ENCODE measurements around the gene COL25A1.
A peak's percentile ranks its signal among the peaks of the same experiment; 100 is the strongest.

Gene COL25A1

DNA sequence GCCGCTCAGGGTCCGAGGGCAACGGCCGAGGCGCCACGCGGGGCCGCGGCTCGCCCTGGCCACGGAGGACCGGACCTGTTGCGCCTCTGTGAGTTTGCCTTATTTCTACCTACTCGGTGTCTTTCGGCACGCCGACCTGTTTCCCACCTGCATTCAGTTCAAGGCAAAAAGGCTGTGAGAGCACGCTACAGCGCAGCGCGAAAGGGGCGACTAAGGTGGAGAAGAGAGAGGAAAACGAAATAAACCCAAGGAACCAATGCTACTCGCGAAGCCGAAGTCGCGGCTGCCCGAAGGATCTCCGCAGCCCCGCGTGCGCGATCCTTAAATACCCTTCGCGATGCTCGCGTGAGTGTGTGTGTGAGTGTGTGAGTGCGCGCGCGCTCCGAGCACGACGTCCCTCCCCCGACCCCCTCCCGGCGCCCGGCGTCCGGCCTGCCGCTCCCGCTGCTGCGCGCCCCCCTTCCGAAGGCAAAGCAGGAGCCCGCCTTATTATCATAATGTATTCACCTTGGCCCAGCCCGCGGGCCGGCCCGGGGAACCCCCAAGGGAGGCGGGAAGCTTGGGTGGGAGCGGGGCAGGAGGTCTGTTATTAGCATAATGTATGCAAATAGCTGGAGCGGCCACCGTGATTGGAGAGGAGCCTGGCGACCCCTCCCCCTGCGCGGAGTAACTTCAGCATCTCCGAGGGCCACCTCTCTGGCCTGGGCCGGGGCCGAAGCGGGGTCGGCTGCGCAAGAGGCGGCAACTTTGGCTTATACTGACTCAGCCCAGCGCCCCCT lies at the start of gene COL25A1:
COL25A1 (minus strand) TSS at position 298 of the 779 bp plus-strand sequence.
- H3K4me3 Mint-ChIP-seq, result peak within 1 kb of the TSS; percentile 48
- H3K4me1 Mint-ChIP-seq, result peaks cover 14% of the 10 kb centered on the region
- peaks cover 56% of the 10 kb centered on the region for H3K27me3 Mint-ChIP-seq
- no peak within 1 kb of the TSS for H3K27ac Mint-ChIP-seq
- H3K36me3 Mint-ChIP-seq, result no peaks in the 10 kb centered on the region
- H3K9me3 Mint-ChIP-seq, result no peaks in the 10 kb centered on the region
- ATAC-seq, result peak; percentile 24

DNA sequence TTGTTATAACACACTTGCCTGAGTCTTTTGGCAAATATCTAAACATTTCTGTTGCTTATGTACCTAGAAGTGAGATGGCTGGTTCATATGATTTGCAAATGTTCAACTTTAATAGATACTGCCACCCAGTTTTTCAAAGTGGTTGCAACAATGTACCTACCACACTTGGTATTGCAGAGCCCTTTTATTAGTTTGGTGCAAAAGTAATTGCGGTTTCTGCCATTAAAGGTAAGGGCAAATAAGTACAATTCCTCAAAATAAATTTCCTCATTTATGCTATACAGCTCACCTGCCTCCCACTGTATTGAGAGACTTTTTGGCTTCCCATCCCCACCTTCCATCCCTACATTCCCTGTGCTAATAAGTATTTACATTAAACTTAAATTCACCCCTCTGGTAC lies 47.7 kb upstream of the COL25A1 start:
- Mint-ChIP-seq H3K4me3 (no peak overlapping the region), H3K4me1 (no peaks in the 10 kb centered on the region), H3K27ac (no peak overlapping the region)

GRCh38 chr4:109334129-109335105 lies 32.0 kb upstream of the COL25A1 start:
- H3K27ac Mint-ChIP-seq, result no peak overlapping the region
- H3K4me3 Mint-ChIP-seq, result no peak overlapping the region
- no peaks in the 10 kb centered on the region for H3K36me3 Mint-ChIP-seq
- peak; percentile 21 for ATAC-seq
- no peaks in the 10 kb centered on the region for H3K27me3 Mint-ChIP-seq
- H3K9me3 Mint-ChIP-seq, result no peaks in the 10 kb centered on the region
- no peaks in the 10 kb centered on the region for H3K4me1 Mint-ChIP-seq

More for the DNA sequence above, 47.7 kb upstream of the COL25A1 start:
- H3K9me3 Mint-ChIP-seq, result peaks cover 7% of the 10 kb centered on the region
- ATAC-seq, result no peak
- no peaks in the 10 kb centered on the region for H3K36me3 Mint-ChIP-seq
- no peaks in the 10 kb centered on the region for H3K27me3 Mint-ChIP-seq

GRCh38 chr4:109332926-109333464 lies 30.5 kb upstream of the COL25A1 start:
- no peaks in the 10 kb centered on the region for H3K27me3 Mint-ChIP-seq
- H3K27ac Mint-ChIP-seq, result no peak overlapping the region
- H3K9me3 Mint-ChIP-seq, result no peaks in the 10 kb centered on the region
- H3K4me1 Mint-ChIP-seq, result no peaks in the 10 kb centered on the region
- peak; percentile 53 for ATAC-seq
- no peaks in the 10 kb centered on the region for H3K36me3 Mint-ChIP-seq
- H3K4me3 Mint-ChIP-seq, result no peak overlapping the region

GRCh38 chr4:109327641-109328040 lies 25.2 kb upstream of the COL25A1 start:
- ATAC-seq, result no peak
- Mint-ChIP-seq H3K4me1 (no peaks in the 10 kb centered on the region), H3K9me3 (peaks cover 12% of the 10 kb centered on the region), H3K36me3 (peaks cover 5% of the 10 kb centered on the region), H3K4me3 (no peak overlapping the region), H3K27ac (no peak overlapping the region), H3K27me3 (no peaks in the 10 kb centered on the region)

DNA sequence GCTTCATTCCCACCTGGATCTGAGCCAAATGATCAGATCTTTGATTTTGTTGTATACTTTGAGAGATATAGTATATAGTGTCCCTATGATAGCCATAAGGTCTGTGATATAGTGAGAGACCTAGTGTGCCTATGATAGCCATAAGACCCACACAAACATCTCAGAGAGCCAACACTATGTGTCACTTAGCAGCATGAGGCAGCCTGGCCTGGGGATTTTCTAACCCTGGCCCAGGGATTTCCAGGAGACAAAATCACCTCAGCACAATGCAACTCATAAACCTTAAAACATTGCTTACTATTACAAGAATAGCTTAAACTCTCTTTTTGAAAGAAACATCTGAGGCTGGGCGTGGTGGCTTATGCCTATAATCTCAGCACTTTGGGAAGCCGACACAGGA lies 23.2 kb upstream of the COL25A1 start:
- no peaks in the 10 kb centered on the region for H3K4me1 Mint-ChIP-seq
- no peaks in the 10 kb centered on the region for H3K27me3 Mint-ChIP-seq
- H3K36me3 Mint-ChIP-seq, result peaks cover 9% of the 10 kb centered on the region
- ATAC-seq, result no peak
- peaks cover 22% of the 10 kb centered on the region for H3K9me3 Mint-ChIP-seq
- H3K4me3 Mint-ChIP-seq, result no peak overlapping the region
- H3K27ac Mint-ChIP-seq, result no peak overlapping the region

- Mint-ChIP-seq H3K4me3 (no peak overlapping the region), H3K36me3 (peaks cover 9% of the 10 kb centered on the region), H3K4me1 (no peaks in the 10 kb centered on the region), H3K9me3 (peaks cover 29% of the 10 kb centered on the region), H3K27ac (no peak overlapping the region), H3K27me3 (no peaks in the 10 kb centered on the region)
- no peak for ATAC-seq
Observed at GRCh38 chr4:109323348-109323747, 20.9 kb upstream of the COL25A1 start.

DNA sequence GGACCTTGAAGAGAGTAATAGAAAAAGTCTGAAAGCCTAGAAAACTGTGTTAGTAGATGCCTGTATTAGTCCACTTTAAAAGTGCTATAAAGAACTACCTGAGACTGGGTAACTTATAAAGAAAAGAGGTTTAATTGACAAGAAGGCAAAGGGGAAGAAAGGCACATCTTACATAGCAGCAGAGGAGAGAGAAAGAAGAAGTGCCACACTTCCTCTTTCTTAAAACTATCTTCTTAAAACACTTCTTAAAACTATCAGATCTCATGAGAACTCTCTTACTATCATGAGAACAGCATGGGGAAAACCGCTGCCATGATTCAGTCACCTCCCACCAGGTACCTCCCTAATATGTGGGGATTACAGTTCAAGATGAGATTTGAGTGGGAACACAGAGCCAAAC lies 18.8 kb upstream of the COL25A1 start:
- Mint-ChIP-seq H3K9me3 (peaks cover 29% of the 10 kb centered on the region), H3K4me1 (no peaks in the 10 kb centered on the region), H3K4me3 (no peak overlapping the region), H3K27ac (no peak overlapping the region), H3K36me3 (peaks cover 9% of the 10 kb centered on the region), H3K27me3 (no peaks in the 10 kb centered on the region)
- no peak for ATAC-seq

DNA sequence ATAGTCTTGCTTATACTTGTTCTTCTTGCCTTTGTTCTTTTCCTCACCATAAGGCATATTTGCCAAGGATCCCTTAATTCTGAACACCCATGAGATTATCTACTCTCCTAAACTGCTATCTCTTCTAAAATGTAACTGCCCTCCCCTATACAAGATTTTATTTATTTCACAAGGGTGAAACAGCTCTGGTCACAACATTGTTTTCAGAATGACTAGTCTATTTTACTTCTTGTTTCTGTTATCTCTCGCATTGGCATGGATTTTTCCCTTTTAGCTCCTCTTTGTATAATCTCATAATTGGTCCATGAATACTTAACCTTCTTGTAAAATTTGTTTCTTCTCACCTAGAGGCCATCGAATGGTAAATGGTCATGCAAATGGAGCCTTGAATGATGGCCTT lies 17.2 kb upstream of the COL25A1 start:
- H3K4me3 Mint-ChIP-seq, result no peak overlapping the region
- H3K4me1 Mint-ChIP-seq, result no peaks in the 10 kb centered on the region
- H3K27ac Mint-ChIP-seq, result no peak overlapping the region
- H3K27me3 Mint-ChIP-seq, result no peaks in the 10 kb centered on the region
- H3K9me3 Mint-ChIP-seq, result peaks cover 29% of the 10 kb centered on the region
- no peak for ATAC-seq
- H3K36me3 Mint-ChIP-seq, result peaks cover 9% of the 10 kb centered on the region

- H3K27ac Mint-ChIP-seq, result no peak overlapping the region
- H3K9me3 Mint-ChIP-seq, result peaks cover 26% of the 10 kb centered on the region
- peaks cover 9% of the 10 kb centered on the region for H3K36me3 Mint-ChIP-seq
- no peaks in the 10 kb centered on the region for H3K27me3 Mint-ChIP-seq
- ATAC-seq, result no peak
- H3K4me1 Mint-ChIP-seq, result no peaks in the 10 kb centered on the region
- no peak overlapping the region for H3K4me3 Mint-ChIP-seq
Observed at GRCh38 chr4:109319156-109319555, 16.7 kb upstream of the COL25A1 start.

- no peak overlapping the region for H3K4me3 Mint-ChIP-seq
- no peaks in the 10 kb centered on the region for H3K4me1 Mint-ChIP-seq
- ATAC-seq, result no peak
- peaks cover 19% of the 10 kb centered on the region for H3K9me3 Mint-ChIP-seq
- peaks cover under 1% of the 10 kb centered on the region for H3K27me3 Mint-ChIP-seq
- H3K27ac Mint-ChIP-seq, result no peak overlapping the region
- H3K36me3 Mint-ChIP-seq, result no peaks in the 10 kb centered on the region
Observed at GRCh38 chr4:109315818-109316217, 13.4 kb upstream of the COL25A1 start.

DNA sequence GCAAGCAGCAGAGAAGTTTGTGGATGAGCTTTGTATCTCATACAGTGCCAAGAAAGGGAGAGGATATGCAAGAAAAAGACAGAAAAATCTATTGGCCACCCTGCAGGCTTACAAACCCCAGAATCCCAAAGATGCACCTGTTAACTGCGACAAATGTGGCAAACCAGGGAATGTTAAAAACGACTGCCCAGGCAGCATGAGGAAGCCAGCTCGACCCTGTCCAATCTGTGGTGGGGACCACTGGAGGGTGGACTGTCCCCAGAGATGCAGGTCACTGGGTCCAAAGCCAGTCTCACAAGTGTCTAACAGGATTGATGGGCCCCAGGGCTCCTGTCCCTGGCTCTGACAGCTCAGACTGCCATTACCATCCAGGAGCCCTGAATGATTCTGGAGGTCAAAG lies 12.9 kb upstream of the COL25A1 start:
- Mint-ChIP-seq H3K4me1 (no peaks in the 10 kb centered on the region), H3K9me3 (peaks cover 16% of the 10 kb centered on the region), H3K27ac (no peak overlapping the region), H3K27me3 (peaks cover 5% of the 10 kb centered on the region), H3K36me3 (no peaks in the 10 kb centered on the region), H3K4me3 (no peak overlapping the region)
- no peak for ATAC-seq

GRCh38 chr4:109313168-109314133 lies 11.0 kb upstream of the COL25A1 start:
- no peaks in the 10 kb centered on the region for H3K4me1 Mint-ChIP-seq
- peaks cover 14% of the 10 kb centered on the region for H3K27me3 Mint-ChIP-seq
- ATAC-seq, result no peak
- no peak overlapping the region for H3K27ac Mint-ChIP-seq
- H3K9me3 Mint-ChIP-seq, result peaks cover 10% of the 10 kb centered on the region
- H3K4me3 Mint-ChIP-seq, result no peak overlapping the region
- H3K36me3 Mint-ChIP-seq, result no peaks in the 10 kb centered on the region

DNA sequence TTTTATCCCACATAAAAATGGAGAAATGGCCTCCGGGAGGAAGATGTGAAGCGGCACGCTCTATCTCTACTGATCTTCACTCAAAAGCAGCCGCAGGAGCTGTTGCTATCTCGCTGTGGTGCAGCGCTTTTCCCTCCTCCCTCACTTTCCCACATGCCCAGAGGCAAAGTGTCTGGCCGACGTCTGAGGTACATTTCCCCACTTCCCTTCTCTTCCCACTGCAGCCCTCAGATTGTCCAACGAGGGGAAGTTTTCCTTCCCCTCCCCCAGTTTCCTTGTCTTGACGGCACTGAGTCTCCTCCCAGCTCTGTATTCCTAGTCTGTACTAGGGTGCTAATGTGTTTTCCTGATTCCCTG lies 660 bp upstream of the COL25A1 start:
- H3K9me3 Mint-ChIP-seq, result no peaks in the 10 kb centered on the region
- no peak for ATAC-seq
- peaks cover 14% of the 10 kb centered on the region for H3K4me1 Mint-ChIP-seq
- H3K36me3 Mint-ChIP-seq, result no peaks in the 10 kb centered on the region
- H3K27ac Mint-ChIP-seq, result no peak overlapping the region
- peak overlapping the region; percentile 24 for H3K4me3 Mint-ChIP-seq
- peaks cover 56% of the 10 kb centered on the region for H3K27me3 Mint-ChIP-seq

Measured in stimulated activated memory B cell treated with anti-CD40 and anti-IgM and Interleukin-4, amounts not matched to agents 10 μg/mL and 1 μg/mL and 100 μg/mL, for 72 hours (primary cell).